22Rv1 (cell line): ENCODE data around the gene NAXD.

Source experiments
- ZFX ChIP-seq: fragments of 450-650 bp; IDR thresholded peaks from 2 replicates; pipeline ENCODE4 v1.6.1; 2017; ENCODE audit warnings: antibody characterized with exemption, borderline replicate concordance
- TF ChIP-seq, protein P1 (sequence below): fragments of 450-650 bp; IDR thresholded peaks from 2 replicates; pipeline ENCODE4 v1.5.1; 2017; ENCODE audit warnings: mild to moderate bottlenecking

- TF ChIP-seq, protein P1, sequence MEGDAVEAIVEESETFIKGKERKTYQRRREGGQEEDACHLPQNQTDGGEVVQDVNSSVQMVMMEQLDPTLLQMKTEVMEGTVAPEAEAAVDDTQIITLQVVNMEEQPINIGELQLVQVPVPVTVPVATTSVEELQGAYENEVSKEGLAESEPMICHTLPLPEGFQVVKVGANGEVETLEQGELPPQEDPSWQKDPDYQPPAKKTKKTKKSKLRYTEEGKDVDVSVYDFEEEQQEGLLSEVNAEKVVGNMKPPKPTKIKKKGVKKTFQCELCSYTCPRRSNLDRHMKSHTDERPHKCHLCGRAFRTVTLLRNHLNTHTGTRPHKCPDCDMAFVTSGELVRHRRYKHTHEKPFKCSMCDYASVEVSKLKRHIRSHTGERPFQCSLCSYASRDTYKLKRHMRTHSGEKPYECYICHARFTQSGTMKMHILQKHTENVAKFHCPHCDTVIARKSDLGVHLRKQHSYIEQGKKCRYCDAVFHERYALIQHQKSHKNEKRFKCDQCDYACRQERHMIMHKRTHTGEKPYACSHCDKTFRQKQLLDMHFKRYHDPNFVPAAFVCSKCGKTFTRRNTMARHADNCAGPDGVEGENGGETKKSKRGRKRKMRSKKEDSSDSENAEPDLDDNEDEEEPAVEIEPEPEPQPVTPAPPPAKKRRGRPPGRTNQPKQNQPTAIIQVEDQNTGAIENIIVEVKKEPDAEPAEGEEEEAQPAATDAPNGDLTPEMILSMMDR = no peak
- TF ChIP-seq ZFX = no peak
Measured at GRCh38 chr13:110648146-110648819, 32.9 kb downstream of the NAXD start.
